OCI-LY1 (cell line): ENCODE data around the gene ARHGAP6.

Experiments
- CTCF ChIP-seq: fragments of 200-600 bp; sonication (generic), shearing (Covaris generic); IDR thresholded peaks from 2 replicates; pipeline ENCODE4 v1.5.1; 2017; ENCODE audit warnings: mild to moderate bottlenecking, antibody characterized with exemption, low read length, moderate library complexity, mixed read lengths
- EZH2 ChIP-seq: fragments of 200-600 bp; sonication (generic), shearing (Covaris generic); IDR thresholded peaks from 2 replicates; pipeline ENCODE4 v1.8.0; 2017; ENCODE audit warnings: borderline replicate concordance, mixed run types, mild to moderate bottlenecking, antibody characterized with exemption, low read length, moderate library complexity, mixed read lengths

- TF ChIP-seq CTCF: no peak
- TF ChIP-seq EZH2: no peak
Observed at GRCh38 chrX:11129534-11130105, 536.1 kb downstream of the ARHGAP6 start.
